Transverse colon (tissue), 4 donors: ENCODE results near the gene NOL9. TPM values are rescaled to one million over a fixed set of nuclear protein-coding genes. Genes with fewer than 3 reads are reported as not detected.
A peak's percentile ranks its signal among the peaks of the same experiment; 100 is the strongest.

Source experiments
- DNase-seq: peaks from one replicate; pipeline ENCODE4 v3.0.0-alpha.2; 2019
- H3K27ac ChIP-seq, 4 donors: fragments of 200-600 bp; sonication (generic); 2 replicates each; pipeline ENCODE4 v1.5.1; 2016 to 2018; ENCODE audit warnings: inconsistent platforms in 4 of 4
- H3K27me3 ChIP-seq: fragments of 200-600 bp; sonication (generic); 2 replicates; pipeline ENCODE4 v1.5.1; 2017; ENCODE audit warnings: inconsistent platforms
- H3K36me3 ChIP-seq, 4 donors: fragments of 200-600 bp; sonication (generic); 2 replicates each; pipeline ENCODE4 v1.5.1; 2017 to 2019; ENCODE audit warnings: inconsistent platforms in 4 of 4
- H3K4me1 ChIP-seq, 4 donors: fragments of 200-600 bp; sonication (generic); 2 replicates each; pipeline ENCODE4 v1.5.1; 2017 to 2020; ENCODE audit warnings: inconsistent platforms in 4 of 4
- H3K4me3 ChIP-seq, 4 donors: fragments of 200-600 bp; sonication (generic); 1 replicate in 1 of 4; 2 replicates in 3 of 4; pipeline versions ENCODE4 v1.5.1 to v1.6.1; 2017 to 2019; ENCODE audit warnings: inconsistent platforms in 4 of 4
- H3K9me3 ChIP-seq, 2 donors: fragments of 200-600 bp; sonication (generic); 2 replicates each; pipeline ENCODE4 v1.5.1; 2017 to 2019; ENCODE audit warnings: inconsistent platforms in 2 of 2
- EP300 ChIP-seq: sonication (generic); formaldehyde crosslinking; IDR thresholded peaks from one replicate; pipeline ENCODE4 v1.6.1; 2017; ENCODE audit warnings: antibody characterized with exemption, low read depth
- POLR2A ChIP-seq: fragments of 450-650 bp; IDR thresholded peaks from one replicate; pipeline ENCODE4 v1.6.1; 2016; ENCODE audit warnings: antibody characterized with exemption, mild to moderate bottlenecking, moderate library complexity
- POLR2AphosphoS5 ChIP-seq, 3 donors: sonication (generic); formaldehyde crosslinking; IDR thresholded peaks; one replicate each; pipeline ENCODE4 v1.6.1; 2016; ENCODE audit warnings: antibody characterized with exemption in 3 of 3
- WGBS, 2 donors: methylation state at CpG; one replicate each; pipeline ENCODE4 v1.1.5; 2018; ENCODE audit warnings: low coverage in 1 of 2; 5-methylcytosine and 5-hydroxymethylcytosine counted together
- in situ Hi-C, 4 donors: fragments of 200-750 bp; cut with MboI; loops; one replicate each; pipeline versions ENCODE4 v1.15.0 to v1.15.1; 2017; ENCODE audit warnings: low sequenced_read_pairs in 3 of 4, low pct_ligation_motif_present in 1 of 4, low pct_unique_long_range_greater_than_20kb in 1 of 4
- intact Hi-C: fragments of 100-400 bp; cut with DNase I; formaldehyde crosslinking; loops from one replicate; pipeline ENCODE4 v1.15.1; 2023; ENCODE audit warnings: low total_unique reads
- total RNA-seq, 4 donors: library from RNA; depleted of rRNA; stranded (reverse); fragments of >200 nt; gene quantifications; one replicate each; pipeline ENCODE4 v1.1.0, GENCODE V29; 2016
- TF ChIP-seq, protein P1 (sequence below), 5 experiments: fragments of 200-600 bp in 3 of 5; fragments of 450-650 bp in 2 of 5; sonication (generic) in 3 of 5; IDR thresholded peaks; 1 replicate in 2 of 5; 2 replicates in 3 of 5; pipeline ENCODE4 v1.5.1; 2016 to 2017; ENCODE audit warnings: antibody characterized with exemption in 5 of 5, inconsistent platforms in 3 of 5, mild to moderate bottlenecking in 2 of 5, moderate library complexity in 1 of 5

Gene NOL9
- total RNA-seq, 4 donors from 2014 or later: 8.0 to 30.0 (median 13.8) TPM

DNA sequence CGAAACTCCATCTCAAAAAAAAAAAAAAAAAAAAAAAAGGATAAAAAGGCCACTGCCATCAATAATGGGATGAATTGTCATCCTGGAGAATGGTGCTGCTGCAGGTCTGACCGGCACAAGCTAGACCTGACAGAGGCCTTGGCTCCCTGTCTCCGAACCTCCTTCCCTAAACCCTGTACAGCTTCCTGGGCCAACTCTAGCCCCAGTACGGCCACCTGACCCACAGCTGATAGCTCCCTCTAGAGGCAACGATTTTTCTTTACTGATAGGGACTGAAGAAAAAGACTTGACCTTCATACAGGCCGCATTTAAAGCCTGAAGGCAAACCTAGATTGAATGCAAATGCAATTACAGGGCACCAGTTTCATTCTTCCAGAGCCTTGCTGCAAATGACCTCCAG is 30.7 kb downstream of the NOL9 start:
- intact Hi-C loops: no loop called here
- Histone ChIP-seq H3K27ac (no peak overlapping the region), H3K4me3 (no peak overlapping the region), H3K9me3 (no peaks in the 10 kb centered on the region), H3K4me1 (peaks cover 0 to 8% (median 0%) of the 10 kb centered on the region in 4 donors), H3K36me3 (peaks cover 0 to 24% (median 12%) of the 10 kb centered on the region in 4 donors), H3K27me3 (no peaks in the 10 kb centered on the region)
- in situ Hi-C loops: no loop called here
- TF ChIP-seq POLR2A (no peak), POLR2AphosphoS5 (IDR thresholded peaks at IDR 0.05) (no peak), EP300 (no peak)
- TF ChIP-seq, protein P1, sequence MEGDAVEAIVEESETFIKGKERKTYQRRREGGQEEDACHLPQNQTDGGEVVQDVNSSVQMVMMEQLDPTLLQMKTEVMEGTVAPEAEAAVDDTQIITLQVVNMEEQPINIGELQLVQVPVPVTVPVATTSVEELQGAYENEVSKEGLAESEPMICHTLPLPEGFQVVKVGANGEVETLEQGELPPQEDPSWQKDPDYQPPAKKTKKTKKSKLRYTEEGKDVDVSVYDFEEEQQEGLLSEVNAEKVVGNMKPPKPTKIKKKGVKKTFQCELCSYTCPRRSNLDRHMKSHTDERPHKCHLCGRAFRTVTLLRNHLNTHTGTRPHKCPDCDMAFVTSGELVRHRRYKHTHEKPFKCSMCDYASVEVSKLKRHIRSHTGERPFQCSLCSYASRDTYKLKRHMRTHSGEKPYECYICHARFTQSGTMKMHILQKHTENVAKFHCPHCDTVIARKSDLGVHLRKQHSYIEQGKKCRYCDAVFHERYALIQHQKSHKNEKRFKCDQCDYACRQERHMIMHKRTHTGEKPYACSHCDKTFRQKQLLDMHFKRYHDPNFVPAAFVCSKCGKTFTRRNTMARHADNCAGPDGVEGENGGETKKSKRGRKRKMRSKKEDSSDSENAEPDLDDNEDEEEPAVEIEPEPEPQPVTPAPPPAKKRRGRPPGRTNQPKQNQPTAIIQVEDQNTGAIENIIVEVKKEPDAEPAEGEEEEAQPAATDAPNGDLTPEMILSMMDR (IDR thresholded peaks at IDR 0.05): peak in 4 of 5 experiments; percentile 18 to 43 (median 40)
- WGBS, 2 donors: 36 to 43% methylated on average over 5 to 6 of the region's 6 CpGs
- no peak for DNase-seq

DNA sequence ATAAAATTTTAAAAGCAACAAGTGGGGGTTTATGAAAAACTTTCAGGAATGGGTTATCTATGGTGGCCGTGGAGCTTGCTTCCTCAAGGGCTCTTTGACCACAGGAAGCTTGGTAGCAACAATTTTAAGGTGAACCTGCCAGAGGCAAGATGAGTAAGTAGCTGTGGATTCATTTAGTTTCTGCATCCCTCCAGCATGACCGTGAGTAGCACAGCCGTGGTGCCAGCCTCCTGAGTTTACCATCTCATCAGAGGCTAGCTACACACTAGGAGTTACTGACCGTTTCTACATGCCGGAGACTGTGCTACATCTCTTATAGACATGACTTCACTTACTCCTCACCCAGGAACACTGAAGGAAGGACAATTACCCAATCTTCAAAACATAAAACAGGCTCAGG is 32.8 kb downstream of the NOL9 start:
- Histone ChIP-seq H3K4me3 (no peak overlapping the region), H3K27ac (no peak overlapping the region), H3K4me1 (peaks cover 0 to 8% (median 0%) of the 10 kb centered on the region in 4 donors), H3K9me3 (no peaks in the 10 kb centered on the region), H3K27me3 (no peaks in the 10 kb centered on the region), H3K36me3 (peaks cover 0 to 16% (median 7%) of the 10 kb centered on the region in 4 donors)
- intact Hi-C loops (no loop called here), in situ Hi-C loops (no loop called here)
- TF ChIP-seq EP300: no peak
- TF ChIP-seq POLR2AphosphoS5 (IDR thresholded peaks at IDR 0.05): no peak
- TF ChIP-seq, protein P1 (IDR thresholded peaks at IDR 0.05): no peak
- no peak for TF ChIP-seq POLR2A
- no peak for DNase-seq
- WGBS, 2 donors: 50 to 63% methylated on average over 1 to 5 of the region's 5 CpGs

DNA sequence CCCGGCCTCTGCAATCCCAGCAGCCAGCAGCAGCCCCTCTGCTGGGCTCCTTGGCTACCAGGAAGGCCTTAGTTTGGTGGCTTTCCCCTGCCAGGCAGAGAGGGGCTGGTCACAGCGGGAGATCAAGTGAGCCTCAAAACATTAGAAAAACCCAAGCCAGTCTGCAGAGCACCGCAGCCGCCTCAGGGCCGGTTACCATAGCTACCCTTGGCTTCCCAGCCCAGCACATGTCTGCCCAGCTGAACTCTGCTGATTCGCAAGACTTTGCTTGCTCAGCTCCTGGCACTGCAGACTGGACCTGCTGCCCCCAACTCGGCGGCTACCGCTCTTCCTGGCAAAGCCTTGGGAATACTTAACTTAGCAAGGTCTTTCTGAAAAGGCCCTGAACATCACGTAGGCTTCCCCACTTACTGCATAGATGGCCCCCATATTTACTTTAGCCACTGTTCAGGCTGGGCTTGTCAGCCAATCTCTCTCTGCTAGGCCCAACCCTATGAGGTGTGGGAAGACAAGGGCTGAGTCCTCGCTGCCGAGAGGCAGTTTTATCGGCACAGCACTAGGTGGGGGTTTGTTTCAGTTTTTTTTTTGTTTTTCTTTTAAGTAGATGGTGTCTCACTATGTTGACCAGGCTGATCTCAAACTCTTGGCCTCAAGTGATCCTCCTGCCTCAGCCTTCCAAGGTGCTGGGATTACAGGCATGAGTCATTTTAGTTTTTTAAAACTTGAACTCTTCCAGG is 34.2 kb downstream of the NOL9 start:
- no peak for DNase-seq
- Histone ChIP-seq H3K27me3 (no peaks in the 10 kb centered on the region), H3K4me1 (peaks cover 0 to 8% (median 0%) of the 10 kb centered on the region in 4 donors), H3K36me3 (peaks cover 0 to 2% (median 1%) of the 10 kb centered on the region in 4 donors), H3K9me3 (no peaks in the 10 kb centered on the region), H3K27ac (no peak overlapping the region), H3K4me3 (no peak overlapping the region)
- intact Hi-C loops (no loop called here), in situ Hi-C loops (no loop called here)
- TF ChIP-seq, protein P1 (IDR thresholded peaks at IDR 0.05): no peak
- TF ChIP-seq POLR2A: no peak
- no peak for TF ChIP-seq EP300
- TF ChIP-seq POLR2AphosphoS5 (IDR thresholded peaks at IDR 0.05): no peak
- 60 to 61% methylated on average over 1 to 13 of the region's 13 CpGs for WGBS, 2 donors

DNA sequence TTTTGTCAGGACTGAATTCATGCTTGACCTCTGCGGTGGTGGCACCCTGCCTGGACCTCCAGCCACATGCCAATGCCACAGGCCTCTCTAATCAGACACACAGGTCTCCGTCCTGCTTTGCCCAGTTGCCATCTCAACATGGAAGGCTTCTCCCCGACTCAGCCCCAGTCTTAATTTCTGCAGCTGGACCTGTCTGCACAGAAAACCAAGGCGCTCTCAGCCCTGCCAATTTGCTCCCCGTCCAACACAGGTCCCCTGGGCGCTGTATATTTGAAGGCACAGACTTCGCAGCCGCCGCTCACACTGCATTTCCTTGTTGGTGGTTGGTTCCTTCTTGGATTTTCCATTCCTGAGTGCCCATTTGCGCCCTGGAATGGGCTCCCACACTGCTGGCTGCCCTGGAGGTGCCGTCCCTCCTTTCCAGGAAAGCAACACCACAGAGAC is 34.8 kb downstream of the NOL9 start:
- Histone ChIP-seq H3K27ac (no peak overlapping the region), H3K36me3 (no peaks in the 10 kb centered on the region), H3K27me3 (no peaks in the 10 kb centered on the region), H3K4me1 (peaks cover 0 to 8% (median 0%) of the 10 kb centered on the region in 4 donors), H3K4me3 (no peak overlapping the region), H3K9me3 (no peaks in the 10 kb centered on the region)
- in situ Hi-C loops: no loop called here
- intact Hi-C loops: no loop called here
- WGBS, 2 donors: 75% methylated on average over 11 of the region's 11 CpGs; no CpG with 5 or more reads in 1 of the 2 donors
- no peak for TF ChIP-seq POLR2AphosphoS5 (IDR thresholded peaks at IDR 0.05)
- TF ChIP-seq, protein P1 (IDR thresholded peaks at IDR 0.05): no peak
- TF ChIP-seq EP300: no peak
- no peak for TF ChIP-seq POLR2A
- DNase-seq: no peak
